HepG2 (cell line): ENCODE data around the gene FXN. TPM values are rescaled to one million over a fixed set of nuclear protein-coding genes. Genes with fewer than 3 reads are reported as not detected.

Experiments used
- ATAC-seq: fragments of 200-7000 bp; cut with Tn5 transposase; 3 replicates; pipeline ENCODE4 v1.9.1; 2020; ENCODE audit warnings: mild to moderate bottlenecking, moderate library complexity
- BruUV-seq: library from RNA; stranded (reverse); fragments of 400-500 nt; replicated peaks from 2 replicates; lab custom pipeline; 2021; lab: Mats Ljungman, UMichigan
- CTCF ChIA-PET: fragments of 300-600 bp; formaldehyde crosslinking; extraction: SDS; loops from one replicate; lab custom pipeline; 2021; ENCODE audit warnings: low total read pairs, inconsistent platforms, low intra/inter-chr PET ratio; lab: Yijun Ruan, JAX
- POLR2A ChIA-PET: fragments of 350-600 bp; sonication (Branson Sonifier 250); formaldehyde crosslinking; loops from one replicate; lab custom pipeline; 2020; ENCODE audit warnings: antibody characterized with exemption, inconsistent platforms; lab: Yijun Ruan, JAX
- DNase-seq: peaks from one replicate; pipeline ENCODE4 v3.0.0-alpha.2; 2015; ENCODE audit warnings: low spot score
- FAIRE-seq: peaks from 3 replicates; lab custom pipeline; 2011; peaks lifted over from hg19 to GRCh38; lab: Jason Lieb, UNC
- H2AFZ ChIP-seq: one replicate; pipeline ENCODE4 v1.6.1; 2011; ENCODE audit warnings: low read length, inconsistent platforms
- H3K27ac ChIP-seq: fragments of 300-600 bp; 3 replicates; pipeline ENCODE4 v1.8.0; 2011; ENCODE audit warnings: mixed run types, mild to moderate bottlenecking, mixed read lengths, low read length, inconsistent platforms; ENCODE audit not compliant: insufficient read depth; ENCODE audit errors: extremely low read length
- H3K27me3 ChIP-seq, 2 experiments: fragments of 200-600 bp in 1 of 2; 2 replicates in 1 of 2; 3 replicates in 1 of 2; pipeline versions ENCODE4 v1.6.0 to v1.8.0; 2011; ENCODE audit warnings: low read length in 2 of 2, mild to moderate bottlenecking in 2 of 2, moderate library complexity in 2 of 2, inconsistent platforms in 1 of 2; ENCODE audit not compliant: insufficient read depth in 2 of 2, control insufficient read depth in 1 of 2
- H3K36me3 ChIP-seq, 2 experiments: fragments of 200-600 bp in 1 of 2; replicated peaks in 1 of 2; 2 replicates in 1 of 2; 3 replicates in 1 of 2; pipeline versions ENCODE4 v1.5.1 to v1.8.0; 2011; ENCODE audit warnings: low read length in 2 of 2, inconsistent platforms in 1 of 2; ENCODE audit not compliant: insufficient read depth in 2 of 2, control insufficient read depth in 1 of 2
- H3K4me1 ChIP-seq: 2 replicates; pipeline ENCODE4 v1.5.1; 2012; ENCODE audit warnings: low read length, inconsistent platforms; ENCODE audit not compliant: insufficient read depth
- H3K4me2 ChIP-seq: 2 replicates; pipeline ENCODE4 v1.6.0; 2011; ENCODE audit warnings: low read depth, low read length, inconsistent platforms
- H3K4me3 ChIP-seq, 3 experiments: fragments of 200-600 bp in 1 of 3; sonication (generic), shearing (Covaris generic) in 1 of 3; replicated peaks in 1 of 3; 2 replicates each; pipeline ENCODE4 v1.5.1; 2011 to 2016; ENCODE audit warnings: low read length in 3 of 3, inconsistent platforms in 2 of 3, low read depth in 2 of 3, mild to moderate bottlenecking in 2 of 3, control low read depth in 1 of 3, mixed read lengths in 1 of 3; ENCODE audit not compliant: insufficient read depth in 1 of 3
- H3K79me2 ChIP-seq: one replicate; pipeline ENCODE4 v1.6.1; 2011; ENCODE audit warnings: low read length, inconsistent platforms; ENCODE audit not compliant: insufficient read depth
- H3K9ac ChIP-seq: 2 replicates; pipeline ENCODE4 v1.6.0; 2011; ENCODE audit warnings: mild to moderate bottlenecking, low read depth, low read length, inconsistent platforms; ENCODE audit not compliant: insufficient read depth
- H3K9me3 ChIP-seq: 2 replicates; pipeline ENCODE4 v1.5.1; 2012; ENCODE audit warnings: mild to moderate bottlenecking, low read length
- H4K20me1 ChIP-seq: 2 replicates; pipeline ENCODE4 v1.6.0; 2011; ENCODE audit warnings: inconsistent platforms, mild to moderate bottlenecking, low read length, moderate library complexity; ENCODE audit not compliant: insufficient read depth
- EED ChIP-seq: sonication (generic); formaldehyde crosslinking; IDR thresholded peaks from 2 replicates; pipeline ENCODE4 v1.5.0; 2020; ENCODE audit warnings: mild to moderate bottlenecking, missing genetic modification reagents
- GABPB1 ChIP-seq: IDR thresholded peaks from 2 replicates; pipeline ENCODE4 v1.6.1; 2016; ENCODE audit warnings: mild to moderate bottlenecking, missing genetic modification reagents, moderate library complexity, missing compliant biosample characterization
- KLF11 ChIP-seq: IDR thresholded peaks from 2 replicates; pipeline ENCODE4 v1.6.1; 2016; ENCODE audit warnings: missing compliant biosample characterization
- KLF9 ChIP-seq: IDR thresholded peaks from 2 replicates; pipeline ENCODE4 v1.6.1; 2016; ENCODE audit warnings: low read depth
- MAFF ChIP-seq: IDR thresholded peaks from 2 replicates; pipeline ENCODE4 v1.6.1; 2011; ENCODE audit warnings: low read depth, low read length, improper control_type of control experiment
- ONECUT2 ChIP-seq: sonication (generic); formaldehyde crosslinking; IDR thresholded peaks from 2 replicates; pipeline ENCODE4 v1.4.0; 2020; ENCODE audit warnings: missing genetic modification reagents
- POLR2A ChIP-seq, 2 experiments: IDR thresholded peaks; 2 replicates each; pipeline ENCODE4 v1.6.1; 2011; ENCODE audit warnings: low read depth in 2 of 2, low read length in 2 of 2, mild to moderate bottlenecking in 1 of 2, moderate library complexity in 1 of 2; ENCODE audit not compliant: insufficient read depth in 1 of 2
- RAD21 ChIP-seq: fragments of 450-650 bp; formaldehyde crosslinking; IDR thresholded peaks from 2 replicates; pipeline ENCODE4 v1.5.0; 2020; ENCODE audit warnings: mild to moderate bottlenecking
- SYNCRIP ChIP-seq: fragments of 200-400 bp; formaldehyde crosslinking; IDR thresholded peaks from 2 replicates; pipeline ENCODE4 v1.6.1; 2018; ENCODE audit warnings: mild to moderate bottlenecking, low read depth, low read length; ENCODE audit not compliant: insufficient read depth
- TBP ChIP-seq: sonication (generic); formaldehyde crosslinking; IDR thresholded peaks from 2 replicates; pipeline ENCODE4 v1.5.0; 2020; ENCODE audit warnings: missing genetic modification reagents
- TRIM22 ChIP-seq: fragments of 450-650 bp; IDR thresholded peaks from 2 replicates; pipeline ENCODE4 v1.6.1; 2017
- ZNF280D ChIP-seq: sonication (generic); formaldehyde crosslinking; IDR thresholded peaks from 2 replicates; pipeline ENCODE4 v1.5.1; 2020; ENCODE audit warnings: mild to moderate bottlenecking, missing genetic modification reagents
- ZNF496 ChIP-seq: sonication (generic); formaldehyde crosslinking; IDR thresholded peaks from 2 replicates; pipeline ENCODE4 v1.8.1; 2023; ENCODE audit warnings: mild to moderate bottlenecking, moderate library complexity, missing genetic modification reagents; ENCODE audit not compliant: insufficient replicate concordance
- ZNF687 ChIP-seq: sonication (generic); formaldehyde crosslinking; IDR thresholded peaks from 2 replicates; pipeline ENCODE4 v1.5.1; 2020; ENCODE audit warnings: mild to moderate bottlenecking, missing genetic modification reagents, moderate library complexity
- ZNF772 ChIP-seq: sonication (generic); formaldehyde crosslinking; IDR thresholded peaks from 2 replicates; pipeline ENCODE4 v1.5.0; 2020; ENCODE audit warnings: mild to moderate bottlenecking, missing genetic modification reagents
- WGBS: methylation state at CpG from one replicate; pipeline ENCODE4 v1.1.6; 2017; ENCODE audit warnings: low lambda C conversion rate; 5-methylcytosine and 5-hydroxymethylcytosine counted together
- in situ Hi-C: cut with HindIII; loops from 2 replicates; pipeline ENCODE4 v1.10.0; 2017; ENCODE audit warnings: low pct_unique_long_range_greater_than_20kb; ENCODE audit not compliant: extremely low pct_ligation_motif_present
- intact Hi-C: fragments of 100-400 bp; cut with micrococcal nuclease; formaldehyde crosslinking; loops from one replicate; pipeline ENCODE4 v1.10.0; 2022; ENCODE audit not compliant: unreplicated experiment
- polyA plus RNA-seq, 8 experiments: library from polyadenylated mRNA; depleted of rRNA in 3 of 8; stranded (reverse) in 7 of 8; unstranded in 1 of 8; fragments of >200 nt; fragmentation: Illumina TruSeq in 4 of 8; extraction: Trizol in 4 of 8; gene quantifications; 2 replicates each; pipeline versions ENCODE4 v1.2.1 to v1.2.3, GENCODE V29; 2011 to 2016; ENCODE audit warnings: low read depth in 4 of 8, missing spikeins in 1 of 8, mixed read lengths in 1 of 8; ENCODE audit not compliant: insufficient read depth in 1 of 8
- total RNA-seq, 5 experiments: library from RNA; depleted of rRNA; stranded (reverse); fragments of >200 nt; fragmentation: Illumina TruSeq; extraction: Trizol; gene quantifications; 2 replicates each; pipeline ENCODE4 v1.2.3, GENCODE V29; 2016; ENCODE audit warnings: low read depth in 1 of 5

Gene FXN
- total and polyA plus RNA-seq, 2 of the 13 experiments (the other 11 are each of a cell fraction or from before 2014, with no cell fraction given) = 24.1 to 26.0 TPM

GRCh38 chr9:69130456-69131441 is 95.2 kb downstream of the FXN start:
- no TSS peak for BruUV-seq
- peak overlapping the region; percentile 58 for H3K4me2 ChIP-seq
- TF ChIP-seq TRIM22 = no peak
- TF ChIP-seq ONECUT2 (CRISPR knock-in tag) = no peak
- TF ChIP-seq ZNF280D = no peak
- no peak for TF ChIP-seq GABPB1 (CRISPR knock-in tag)
- no peak for TF ChIP-seq RAD21 (CRISPR knock-in tag)
- TF ChIP-seq MAFF = peak; percentile 54; the same call in 1 of the 2 replicates
- TF ChIP-seq KLF9 (CRISPR knock-in tag) = no peak
- peak; percentile 47; the same call in 1 of the 2 replicates for TF ChIP-seq EED (CRISPR knock-in tag)
- no peak for TF ChIP-seq ZNF772
- TF ChIP-seq TBP (CRISPR knock-in tag) = no peak
- TF ChIP-seq POLR2A (IDR thresholded peaks at IDR 0.05; ENCODE audit: insufficient read depth in 1 of 2, low read depth in 2 of 2, low read length in 2 of 2) = peak in 1 of 2 experiments; percentile 41; a peak in 1 of 4 replicates
- TF ChIP-seq KLF11 (CRISPR knock-in tag) = no peak
- no peak for TF ChIP-seq SYNCRIP
- peak; percentile 33; the same call in 1 of the 2 replicates for TF ChIP-seq ZNF687 (CRISPR knock-in tag)
- no peak for TF ChIP-seq ZNF496 (CRISPR knock-in tag)

More at GRCh38 chr9:69130456-69131441, 95.2 kb downstream of the FXN start:
- H4K20me1 ChIP-seq = peaks cover 50% of the 10 kb centered on the region
- H2AFZ ChIP-seq = no peak overlapping the region
- DNase-seq (no peak), ATAC-seq (peak; percentile 21), FAIRE-seq (peak; percentile 30)
- WGBS = 63% methylated on average over 16 of the region's 16 CpGs
- peaks cover 87% of the 10 kb centered on the region for H3K79me2 ChIP-seq
- no peaks in the 10 kb centered on the region for H3K9me3 ChIP-seq
- CTCF ChIA-PET = no interaction called here
- H3K27ac ChIP-seq = peak overlapping the region; percentile 70
- peaks cover 63% of the 10 kb centered on the region for H3K4me1 ChIP-seq
- POLR2A ChIA-PET = interaction anchor here (1.0 to 2.4 kb wide), 5 partner anchors 9 to 61 kb away, joined by 3 to 30 read pairs (median 4); no protein-coding TSS in a partner anchor
- H3K4me3 ChIP-seq = peak overlapping the region in 2 of 3 experiments; percentile 22 to 45; a peak in 4 of 6 replicates
- H3K27me3 ChIP-seq = no peaks in the 10 kb centered on the region
- intact Hi-C loops (loop anchor here (1.0 to 2.0 kb wide), 3 partner anchors 8 to 62 kb away; no protein-coding TSS in a partner anchor), in situ Hi-C loops (no loop called here)
- H3K9ac ChIP-seq = peak overlapping the region; percentile 50
- H3K36me3 ChIP-seq = peaks cover 12 to 34% of the 10 kb centered on the region in 2 experiments
